Pancreas (tissue), 10 donors: ENCODE measurements around the gene PMS1. TPM values are rescaled to one million over a fixed set of nuclear protein-coding genes. Genes with fewer than 3 reads are reported as not detected.

Experiments used
- ATAC-seq, 4 donors: fragments of 200-7000 bp; cut with Tn5 transposase; one replicate each; pipeline versions ENCODE4 v1.8.0 to v1.9.1; 2020; ENCODE audit warnings: mild to moderate bottlenecking in 4 of 4, moderate library complexity in 4 of 4
- DNase-seq, 6 donors: peaks; one replicate each; pipeline ENCODE4 v3.0.0-alpha.2; 2020
- FAIRE-seq: peaks from 2 replicates; lab custom pipeline; 2012; peaks lifted over from hg19 to GRCh38; lab: Jason Lieb, UNC
- H3K27ac ChIP-seq, 4 donors: fragments of 200-600 bp; sonication (generic); 1 replicate in 3 of 4; 2 replicates in 1 of 4; pipeline versions ENCODE4 v1.5.0 to v1.8.0; 2020
- H3K27me3 ChIP-seq, 4 donors: fragments of 200-600 bp; one replicate each; pipeline ENCODE4 v1.8.0; 2021
- H3K36me3 ChIP-seq, 3 donors: fragments of 200-600 bp; sonication (generic) in 1 of 3; one replicate each; pipeline versions ENCODE4 v1.5.0 to v1.8.0; 2020 to 2021
- H3K4me1 ChIP-seq, 3 donors: fragments of 200-600 bp; one replicate each; pipeline ENCODE4 v1.8.0; 2021
- H3K4me3 ChIP-seq, 4 donors: fragments of 200-600 bp; sonication (generic) in 2 of 4; one replicate each; pipeline versions ENCODE4 v1.5.0 to v1.8.0; 2020 to 2021
- H3K9me3 ChIP-seq, 4 donors: fragments of 200-600 bp; one replicate each; pipeline ENCODE4 v1.8.0; 2021
- CTCF ChIP-seq, 4 donors: fragments of 200-600 bp; sonication (generic) in 3 of 4; IDR thresholded peaks; one replicate each; pipeline versions ENCODE4 v1.5.0 to v1.8.0; 2021; ENCODE audit warnings: antibody characterized with exemption in 4 of 4
- WGBS, 2 donors: extraction: QIAGEN DNeasy Blood & Tissue Kit; methylation state at CpG; one replicate each; pipeline ENCODE4 v1.1.7; 2013; 5-methylcytosine and 5-hydroxymethylcytosine counted together
- intact Hi-C, 3 donors: fragments of 100-400 bp; cut with DNase I; formaldehyde crosslinking; loops; one replicate each; pipeline versions ENCODE4 v1.11.1 to v1.14.2; 2022
- polyA plus RNA-seq, 2 donors: library from polyadenylated mRNA; stranded (reverse); fragments of 200-250 nt; gene quantifications; one replicate each; pipeline ENCODE4 v1.2.3, GENCODE V29; 2013
- total RNA-seq, 6 donors: library from RNA; stranded (reverse); fragmentation: NEBNext Ultra II Directional in 4 of 6; extraction: Animal tissue kit (Norgen Biotek cat#: 25700) in 4 of 6; gene quantifications; one replicate each; pipeline versions ENCODE4 v1.2.1 to v1.2.4, GENCODE V29; 2021 to 2023
- donor health status: healthy with polysubstance abuse.
- donor health status: DM: no; HTN: no; CAD: no; lungs with moderate emphysema.
- donor health status: DM: no; HTN: no; CAD: no.
- donor health status: control.
- donor health status: control.
- donor health status: Bipolar disorder and iron deficiency.
- donor health status: DM: yes; HTN: yes; CAD: no.
- donor health status: DM: no; HTN: no; CAD: no.
- donor health status: DM: no; HTN: no; CAD: no.
- donor health status: DM: yes; HTN: yes; CAD: no.

The PMS1 gene
- total and polyA plus RNA-seq, 8 donors, result 8.1 to 17.1 (median 10.6) TPM

GRCh38 chr2:189849550-189849949 lies 65.3 kb downstream of the PMS1 start:
- ATAC-seq, result no peak
- DNase-seq, result no peak
- H3K27ac ChIP-seq, result no peak overlapping the region
- H3K4me1 ChIP-seq, result no peaks in the 10 kb centered on the region
- no peaks in the 10 kb centered on the region for H3K36me3 ChIP-seq
- FAIRE-seq, result no peak
- H3K4me3 ChIP-seq, result no peak overlapping the region
- H3K9me3 ChIP-seq, result no peaks in the 10 kb centered on the region
- H3K27me3 ChIP-seq, result no peaks in the 10 kb centered on the region
- 87 to 94% methylated on average over 2 of the region's 2 CpGs for WGBS, 2 donors
- no peak for TF ChIP-seq CTCF (IDR thresholded peaks at IDR 0.05)
- intact Hi-C loops, result no loop called here

GRCh38 chr2:189851174-189851826 lies 67.0 kb downstream of the PMS1 start:
- Histone ChIP-seq H3K27me3 (no peaks in the 10 kb centered on the region), H3K36me3 (no peaks in the 10 kb centered on the region), H3K27ac (no peak overlapping the region), H3K4me3 (no peak overlapping the region), H3K9me3 (no peaks in the 10 kb centered on the region), H3K4me1 (no peaks in the 10 kb centered on the region)
- intact Hi-C loops, result no loop called here
- FAIRE-seq, result no peak
- DNase-seq, result no peak
- no peak for ATAC-seq
- WGBS, 2 donors, result 38 to 48% methylated on average over 1 of the region's 1 CpG
- TF ChIP-seq CTCF (IDR thresholded peaks at IDR 0.05), result no peak

- no peak for FAIRE-seq
These were observed 69.9 kb downstream of the PMS1 start for GRCh38 chr2:189854187-189854586.

GRCh38 chr2:189854940-189855339 lies 70.7 kb downstream of the PMS1 start:
- ATAC-seq (no peak), FAIRE-seq (no peak), DNase-seq (no peak)
- no peaks in the 10 kb centered on the region for H3K36me3 ChIP-seq
- H3K27ac ChIP-seq, result no peak overlapping the region
- intact Hi-C loops, result no loop called here
- no peak overlapping the region for H3K4me3 ChIP-seq
- no peaks in the 10 kb centered on the region for H3K4me1 ChIP-seq
- TF ChIP-seq CTCF (IDR thresholded peaks at IDR 0.05), result no peak
- H3K27me3 ChIP-seq, result no peaks in the 10 kb centered on the region
- WGBS, 2 donors, result 95 to 98% methylated on average over 3 of the region's 3 CpGs
- no peaks in the 10 kb centered on the region for H3K9me3 ChIP-seq

More at GRCh38 chr2:189854187-189854586, 69.9 kb downstream of the PMS1 start:
- Histone ChIP-seq H3K9me3 (no peaks in the 10 kb centered on the region), H3K27ac (no peak overlapping the region), H3K4me3 (no peak overlapping the region), H3K27me3 (no peaks in the 10 kb centered on the region), H3K4me1 (no peaks in the 10 kb centered on the region), H3K36me3 (no peaks in the 10 kb centered on the region)
- 93 to 95% methylated on average over 3 of the region's 3 CpGs for WGBS, 2 donors
- TF ChIP-seq CTCF (IDR thresholded peaks at IDR 0.05), result no peak
- DNase-seq, result no peak
- intact Hi-C loops, result no loop called here
- ATAC-seq, result no peak

- DNase-seq (no peak), ATAC-seq (no peak), FAIRE-seq (no peak)
- H3K9me3 ChIP-seq, result no peaks in the 10 kb centered on the region
- no peaks in the 10 kb centered on the region for H3K27me3 ChIP-seq
- H3K36me3 ChIP-seq, result no peaks in the 10 kb centered on the region
- H3K4me1 ChIP-seq, result no peaks in the 10 kb centered on the region
- TF ChIP-seq CTCF (IDR thresholded peaks at IDR 0.05), result no peak
- intact Hi-C loops, result no loop called here
- 81% methylated on average over 1 of the region's 1 CpG for WGBS, 2 donors
- H3K27ac ChIP-seq, result no peak overlapping the region
- H3K4me3 ChIP-seq, result no peak overlapping the region
These were observed 74.0 kb downstream of the PMS1 start for GRCh38 chr2:189858291-189858690.
